SK-N-SH (cell line): ENCODE results near the gene SLC6A11. TPM values are rescaled to one million over a fixed set of nuclear protein-coding genes. Genes with fewer than 3 reads are reported as not detected.

Experiments used
- CTCF ChIA-PET: fragments of 300-600, 350-600 bp; formaldehyde crosslinking; extraction: SDS; loops from one replicate; lab custom pipeline; 2021; lab: Yijun Ruan, JAX
- POLR2A ChIA-PET: fragments of 350-600 bp; sonication (Branson Sonifier 250); formaldehyde crosslinking; extraction: SDS; loops from one replicate; lab custom pipeline; 2020; ENCODE audit warnings: antibody characterized with exemption, inconsistent platforms; lab: Yijun Ruan, JAX
- DNase-seq: peaks from one replicate; pipeline ENCODE4 v3.0.0; 2012
- H2AFZ ChIP-seq: fragments of 200-600 bp; sonication (generic); 2 replicates; pipeline ENCODE4 v1.8.1; 2016; ENCODE audit warnings: antibody characterized with exemption, mild to moderate bottlenecking, low read depth
- H3F3A ChIP-seq: fragments of 200-600 bp; sonication (generic); replicated peaks from 2 replicates; pipeline ENCODE3; 2016; ENCODE audit warnings: antibody characterized with exemption, mild to moderate bottlenecking; ENCODE audit not compliant: insufficient read depth
- H3K27ac ChIP-seq, 2 experiments: fragments of 200-500 bp in 1 of 2; fragments of 200-600 bp in 1 of 2; sonication (Bioruptor generic) in 1 of 2; sonication (generic), shearing (Covaris generic) in 1 of 2; 2 replicates each; pipeline versions ENCODE4 v1.5.1 to v1.6.1; 2014 to 2016; ENCODE audit warnings: low read depth in 2 of 2, inconsistent platforms in 1 of 2, low read length in 1 of 2, mild to moderate bottlenecking in 1 of 2, mixed read lengths in 1 of 2
- H3K27me3 ChIP-seq: fragments of 200-600 bp; sonication (generic), shearing (Covaris generic); 2 replicates; pipeline ENCODE4 v1.6.1; 2016; ENCODE audit warnings: mixed run types; ENCODE audit not compliant: insufficient read depth
- H3K36me3 ChIP-seq, 2 experiments: fragments of 200-500 bp in 1 of 2; fragments of 200-600 bp in 1 of 2; sonication (Bioruptor generic) in 1 of 2; sonication (generic) in 1 of 2; replicated peaks in 1 of 2; 2 replicates each; pipeline versions ENCODE3 to v1.5.1; 2014 to 2016; ENCODE audit warnings: low read length in 1 of 2, mild to moderate bottlenecking in 1 of 2; ENCODE audit not compliant: insufficient read depth in 2 of 2, control insufficient read depth in 1 of 2
- H3K4me1 ChIP-seq, 2 experiments: fragments of 200-500 bp in 1 of 2; fragments of 200-600 bp in 1 of 2; sonication (Bioruptor generic) in 1 of 2; sonication (generic), shearing (Covaris generic) in 1 of 2; 2 replicates each; pipeline versions ENCODE4 v1.5.1 to v1.6.1; 2014 to 2016; ENCODE audit warnings: low read depth in 1 of 2, low read length in 1 of 2, mixed run types in 1 of 2; ENCODE audit not compliant: insufficient read depth in 2 of 2, control insufficient read depth in 1 of 2
- H3K4me2 ChIP-seq: fragments of 200-600 bp; sonication (generic), shearing (Covaris generic); 2 replicates; pipeline ENCODE4 v1.6.1; 2017; ENCODE audit warnings: mixed run types
- H3K4me3 ChIP-seq, 2 experiments: fragments of 200-500 bp in 1 of 2; fragments of 200-600 bp in 1 of 2; sonication (Bioruptor generic) in 1 of 2; sonication (generic), shearing (Covaris generic) in 1 of 2; 2 replicates each; pipeline versions ENCODE4 v1.5.1 to v1.8.1; 2014 to 2016; ENCODE audit warnings: low read depth in 2 of 2, inconsistent platforms in 1 of 2, low read length in 1 of 2, mild to moderate bottlenecking in 1 of 2, mixed read lengths in 1 of 2, moderate library complexity in 1 of 2
- H3K79me2 ChIP-seq: fragments of 200-600 bp; sonication (generic); 2 replicates; pipeline ENCODE4 v1.8.1; 2017; ENCODE audit warnings: mild to moderate bottlenecking; ENCODE audit not compliant: insufficient read depth
- H3K9ac ChIP-seq: fragments of 200-600 bp; sonication (generic); 2 replicates; pipeline ENCODE4 v1.6.1; 2017; ENCODE audit warnings: mixed run types
- H3K9me2 ChIP-seq: fragments of 200-600 bp; sonication (generic); 2 replicates; pipeline ENCODE4 v1.6.1; 2017; ENCODE audit warnings: mixed run types
- H3K9me3 ChIP-seq: fragments of 200-600 bp; sonication (generic); 2 replicates; pipeline ENCODE4 v1.6.1; 2017; ENCODE audit warnings: mixed run types, mild to moderate bottlenecking, moderate library complexity
- H4K20me1 ChIP-seq: fragments of 200-600 bp; sonication (generic); 2 replicates; pipeline ENCODE4 v1.6.1; 2017; ENCODE audit warnings: mild to moderate bottlenecking, mixed run types; ENCODE audit not compliant: insufficient read depth
- CHD2 ChIP-seq: fragments of 150-350 bp; IDR thresholded peaks from 2 replicates; pipeline ENCODE4 v1.6.1; 2018; ENCODE audit warnings: low read length; ENCODE audit not compliant: partially characterized antibody
- EP300 ChIP-seq, 2 experiments: IDR thresholded peaks; 2 replicates each; pipeline versions ENCODE4 v1.4.0 to v1.6.1; 2012; ENCODE audit warnings: borderline replicate concordance in 1 of 2, low read depth in 1 of 2, low read length in 1 of 2
- EZH2phosphoT487 ChIP-seq: fragments of 200-600 bp; sonication (generic); IDR thresholded peaks from 2 replicates; pipeline ENCODE4 v1.6.1; 2017; ENCODE audit warnings: low read depth, mixed run types, mild to moderate bottlenecking, antibody characterized with exemption, moderate library complexity, borderline replicate concordance
- FOSL2 ChIP-seq: IDR thresholded peaks from 2 replicates; pipeline ENCODE4 v1.4.0; 2012; ENCODE audit warnings: low read depth, mild to moderate bottlenecking, moderate library complexity, borderline replicate concordance
- FOXM1 ChIP-seq: IDR thresholded peaks from 2 replicates; pipeline ENCODE4 v1.4.0; 2012; ENCODE audit warnings: low read depth, mild to moderate bottlenecking
- MAX ChIP-seq: IDR thresholded peaks from 2 replicates; pipeline ENCODE4 v1.4.0; 2012; ENCODE audit warnings: low read depth
- MXI1 ChIP-seq: IDR thresholded peaks from 2 replicates; pipeline ENCODE4 v1.6.1; 2012; ENCODE audit warnings: mild to moderate bottlenecking, low read depth, low read length, improper control_type of control experiment
- POLR2AphosphoS5 ChIP-seq: IDR thresholded peaks from 2 replicates; pipeline ENCODE4 v1.6.1; 2012; ENCODE audit warnings: low read depth, low read length
- SIN3A ChIP-seq: IDR thresholded peaks from 2 replicates; pipeline ENCODE4 v1.6.1; 2012; ENCODE audit warnings: low read depth, mild to moderate bottlenecking, low read length, moderate library complexity, borderline replicate concordance
- SMC3 ChIP-seq: IDR thresholded peaks from 2 replicates; pipeline ENCODE4 v1.6.1; 2012; ENCODE audit warnings: low read depth, low read length, improper control_type of control experiment
- TCF12 ChIP-seq: IDR thresholded peaks from 2 replicates; pipeline ENCODE4 v1.4.0; 2012
- USF2 ChIP-seq: fragments of 150-350 bp; IDR thresholded peaks from 2 replicates; pipeline ENCODE4 v1.6.1; 2017; ENCODE audit warnings: antibody characterized with exemption, low read length, low read depth, borderline replicate concordance
- WGBS: methylation state at CpG from one replicate; pipeline ENCODE4 v1.1.6; 2017; ENCODE audit warnings: low lambda C conversion rate; 5-methylcytosine and 5-hydroxymethylcytosine counted together
- polyA plus RNA-seq, 3 experiments: library from polyadenylated mRNA; depleted of rRNA; stranded (reverse); fragments of >200 nt; gene quantifications; 2 replicates each; pipeline ENCODE4 v1.2.3, GENCODE V29; 2012
- TF ChIP-seq, protein P1 (sequence below): IDR thresholded peaks from 2 replicates; pipeline ENCODE4 v1.6.1; 2012; ENCODE audit warnings: mild to moderate bottlenecking, low read depth, low read length, moderate library complexity
- TF ChIP-seq, protein P2 (sequence below): IDR thresholded peaks from 2 replicates; pipeline ENCODE4 v1.4.0; 2012; ENCODE audit warnings: low read depth, borderline replicate concordance

The SLC6A11 gene
- polyA plus RNA-seq, 1 of the 3 experiments (the other 2 are of a cell fraction), result 0.03 TPM

DNA sequence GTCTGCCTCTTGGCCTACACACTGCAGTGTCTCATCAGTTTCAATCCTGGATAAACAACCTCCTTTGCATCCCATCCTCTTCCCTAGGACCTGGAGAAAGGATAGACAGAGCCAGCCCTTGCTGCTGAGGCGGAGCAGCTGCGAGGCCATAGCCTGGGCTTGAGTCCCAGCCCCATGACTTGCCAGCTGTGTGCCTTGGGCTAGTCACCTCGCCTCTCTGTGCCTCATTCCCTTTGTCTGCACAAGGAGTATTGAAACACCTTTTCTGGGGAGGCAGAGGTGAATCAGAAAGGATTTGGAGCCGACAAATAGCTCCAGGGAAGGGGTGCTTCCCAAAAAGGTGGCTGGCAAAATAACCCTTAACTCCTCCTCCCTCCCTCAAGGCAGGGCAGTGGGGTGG lies 111.5 kb downstream of the SLC6A11 start:
- H4K20me1 ChIP-seq, result no peaks in the 10 kb centered on the region
- H3K4me1 ChIP-seq, result peaks cover 0 to 34% of the 10 kb centered on the region in 2 experiments; a peak in 1 of 4 replicates
- no peaks in the 10 kb centered on the region for H3K9me2 ChIP-seq
- ChIA-PET CTCF (interaction anchor here (1.2 to 4.2 kb wide), 7 partner anchors 10 to 189 kb away, joined by 3 to 18 read pairs (median 5); no protein-coding TSS in a partner anchor), POLR2A (no interaction called here)
- H3K4me3 ChIP-seq, result no peak overlapping the region
- no peaks in the 10 kb centered on the region for H3K27me3 ChIP-seq
- no peak overlapping the region for H2AFZ ChIP-seq
- TF ChIP-seq MXI1 (no peak), SIN3A (no peak), MAX (no peak), SMC3 (no peak), TCF12 (no peak), EP300 (IDR thresholded peaks at IDR 0.05; ENCODE audit: borderline replicate concordance in 1 of 2, low read depth in 1 of 2, low read length in 1 of 2) (no peak), FOSL2 (no peak), POLR2AphosphoS5 (no peak), USF2 (no peak), EZH2phosphoT487 (no peak), CHD2 (no peak), FOXM1 (no peak)
- TF ChIP-seq, protein P1, sequence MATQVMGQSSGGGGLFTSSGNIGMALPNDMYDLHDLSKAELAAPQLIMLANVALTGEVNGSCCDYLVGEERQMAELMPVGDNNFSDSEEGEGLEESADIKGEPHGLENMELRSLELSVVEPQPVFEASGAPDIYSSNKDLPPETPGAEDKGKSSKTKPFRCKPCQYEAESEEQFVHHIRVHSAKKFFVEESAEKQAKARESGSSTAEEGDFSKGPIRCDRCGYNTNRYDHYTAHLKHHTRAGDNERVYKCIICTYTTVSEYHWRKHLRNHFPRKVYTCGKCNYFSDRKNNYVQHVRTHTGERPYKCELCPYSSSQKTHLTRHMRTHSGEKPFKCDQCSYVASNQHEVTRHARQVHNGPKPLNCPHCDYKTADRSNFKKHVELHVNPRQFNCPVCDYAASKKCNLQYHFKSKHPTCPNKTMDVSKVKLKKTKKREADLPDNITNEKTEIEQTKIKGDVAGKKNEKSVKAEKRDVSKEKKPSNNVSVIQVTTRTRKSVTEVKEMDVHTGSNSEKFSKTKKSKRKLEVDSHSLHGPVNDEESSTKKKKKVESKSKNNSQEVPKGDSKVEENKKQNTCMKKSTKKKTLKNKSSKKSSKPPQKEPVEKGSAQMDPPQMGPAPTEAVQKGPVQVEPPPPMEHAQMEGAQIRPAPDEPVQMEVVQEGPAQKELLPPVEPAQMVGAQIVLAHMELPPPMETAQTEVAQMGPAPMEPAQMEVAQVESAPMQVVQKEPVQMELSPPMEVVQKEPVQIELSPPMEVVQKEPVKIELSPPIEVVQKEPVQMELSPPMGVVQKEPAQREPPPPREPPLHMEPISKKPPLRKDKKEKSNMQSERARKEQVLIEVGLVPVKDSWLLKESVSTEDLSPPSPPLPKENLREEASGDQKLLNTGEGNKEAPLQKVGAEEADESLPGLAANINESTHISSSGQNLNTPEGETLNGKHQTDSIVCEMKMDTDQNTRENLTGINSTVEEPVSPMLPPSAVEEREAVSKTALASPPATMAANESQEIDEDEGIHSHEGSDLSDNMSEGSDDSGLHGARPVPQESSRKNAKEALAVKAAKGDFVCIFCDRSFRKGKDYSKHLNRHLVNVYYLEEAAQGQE, result no peak
- TF ChIP-seq, protein P2, sequence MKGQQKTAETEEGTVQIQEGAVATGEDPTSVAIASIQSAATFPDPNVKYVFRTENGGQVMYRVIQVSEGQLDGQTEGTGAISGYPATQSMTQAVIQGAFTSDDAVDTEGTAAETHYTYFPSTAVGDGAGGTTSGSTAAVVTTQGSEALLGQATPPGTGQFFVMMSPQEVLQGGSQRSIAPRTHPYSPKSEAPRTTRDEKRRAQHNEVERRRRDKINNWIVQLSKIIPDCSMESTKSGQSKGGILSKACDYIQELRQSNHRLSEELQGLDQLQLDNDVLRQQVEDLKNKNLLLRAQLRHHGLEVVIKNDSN, result no peak
- H3F3A ChIP-seq, result no peaks in the 10 kb centered on the region
- H3K36me3 ChIP-seq, result no peaks in the 10 kb centered on the region
- H3K9ac ChIP-seq, result no peak overlapping the region
- DNase-seq, result no peak
- no peaks in the 10 kb centered on the region for H3K9me3 ChIP-seq
- H3K79me2 ChIP-seq, result no peaks in the 10 kb centered on the region
- WGBS, result 32% methylated on average over 4 of the region's 4 CpGs
- no peak overlapping the region for H3K4me2 ChIP-seq
- H3K27ac ChIP-seq, result peak overlapping the region in 1 of 2 experiments; percentile 79; a peak in 2 of 4 replicates
